HepG2 (cell line): ENCODE results near the gene ACAT2. TPM values are rescaled to one million over a fixed set of nuclear protein-coding genes. Genes with fewer than 3 reads are reported as not detected.
A peak's percentile ranks its signal among the peaks of the same experiment; 100 is the strongest.

Experiments used
- HOXD1 ChIP-seq: sonication (generic); formaldehyde crosslinking; IDR thresholded peaks from 2 replicates; pipeline ENCODE4 v1.5.0; 2020; ENCODE audit warnings: missing genetic modification reagents
- ISL2 ChIP-seq: sonication (generic); formaldehyde crosslinking; IDR thresholded peaks from 2 replicates; pipeline ENCODE4 v1.5.0; 2020; ENCODE audit warnings: missing genetic modification reagents
- KDM4B ChIP-seq: sonication (generic); formaldehyde crosslinking; IDR thresholded peaks from 2 replicates; pipeline ENCODE4 v1.4.0; 2020; ENCODE audit warnings: missing genetic modification reagents
- MAFF ChIP-seq: IDR thresholded peaks from 2 replicates; pipeline ENCODE4 v1.6.1; 2011; ENCODE audit warnings: low read depth, low read length, improper control_type of control experiment
- NCOA1 ChIP-seq: sonication (generic); formaldehyde crosslinking; IDR thresholded peaks from 2 replicates; pipeline ENCODE4 v1.9.0; 2021; ENCODE audit warnings: missing genetic modification reagents
- RELA ChIP-seq: sonication (generic); formaldehyde crosslinking; IDR thresholded peaks from 2 replicates; pipeline ENCODE4 v1.4.0; 2020; ENCODE audit warnings: missing genetic modification reagents
- SIX1 ChIP-seq: sonication (generic); formaldehyde crosslinking; IDR thresholded peaks from 2 replicates; pipeline ENCODE4 v1.4.0; 2020; ENCODE audit warnings: missing genetic modification reagents, borderline replicate concordance
- SNAI1 ChIP-seq: sonication (generic); formaldehyde crosslinking; IDR thresholded peaks from 2 replicates; pipeline ENCODE4 v1.5.0; 2020; ENCODE audit warnings: mild to moderate bottlenecking, missing genetic modification reagents, borderline replicate concordance
- SP140L ChIP-seq: sonication (generic); formaldehyde crosslinking; IDR thresholded peaks from 2 replicates; pipeline ENCODE4 v1.4.0; 2020; ENCODE audit warnings: missing genetic modification reagents, borderline replicate concordance
- SP2 ChIP-seq: sonication (generic); formaldehyde crosslinking; IDR thresholded peaks from 2 replicates; pipeline ENCODE4 v1.5.1; 2020; ENCODE audit warnings: mild to moderate bottlenecking, missing genetic modification reagents
- SRY ChIP-seq: sonication (generic); formaldehyde crosslinking; IDR thresholded peaks from 2 replicates; pipeline ENCODE4 v1.8.0; 2022; ENCODE audit warnings: mild to moderate bottlenecking, missing genetic modification reagents
- TCF7L2 ChIP-seq: IDR thresholded peaks from 2 replicates; pipeline ENCODE4 v1.6.1; 2011; ENCODE audit warnings: mild to moderate bottlenecking, low read depth, low read length, moderate library complexity
- YY1 ChIP-seq: IDR thresholded peaks from 2 replicates; pipeline ENCODE4 v1.6.1; 2011; ENCODE audit warnings: low read length, low read depth, moderate library complexity, mild to moderate bottlenecking; ENCODE audit not compliant: insufficient read depth, insufficient replicate concordance
- ZFYVE20 ChIP-seq: sonication (generic); formaldehyde crosslinking; IDR thresholded peaks from 2 replicates; pipeline ENCODE4 v1.8.0; 2023; ENCODE audit warnings: low read depth, mild to moderate bottlenecking, moderate library complexity, missing genetic modification reagents, borderline replicate concordance
- ZNF296 ChIP-seq: sonication (generic); formaldehyde crosslinking; conservative IDR thresholded peaks from 2 replicates; pipeline ENCODE4 v1.5.0; 2020; ENCODE audit warnings: mild to moderate bottlenecking, missing genetic modification reagents
- ZNF335 ChIP-seq: sonication (generic); formaldehyde crosslinking; IDR thresholded peaks from 2 replicates; pipeline ENCODE4 v1.4.0; 2020; ENCODE audit warnings: missing genetic modification reagents
- ZNF441 ChIP-seq: sonication (generic); formaldehyde crosslinking; IDR thresholded peaks from 2 replicates; pipeline ENCODE4 v1.7.0; 2021; ENCODE audit warnings: missing genetic modification reagents, borderline replicate concordance
- ZNF878 ChIP-seq: sonication (generic); formaldehyde crosslinking; IDR thresholded peaks from 2 replicates; pipeline ENCODE4 v1.8.1; 2023; ENCODE audit warnings: mild to moderate bottlenecking, missing genetic modification reagents, moderate library complexity
- polyA plus RNA-seq, 8 experiments: library from polyadenylated mRNA; depleted of rRNA in 3 of 8; stranded (reverse) in 7 of 8; unstranded in 1 of 8; fragments of >200 nt; fragmentation: Illumina TruSeq in 4 of 8; extraction: Trizol in 4 of 8; gene quantifications; 2 replicates each; pipeline versions ENCODE4 v1.2.1 to v1.2.3, GENCODE V29; 2011 to 2016; ENCODE audit warnings: low read depth in 4 of 8, missing spikeins in 1 of 8, mixed read lengths in 1 of 8; ENCODE audit not compliant: insufficient read depth in 1 of 8
- total RNA-seq, 5 experiments: library from RNA; depleted of rRNA; stranded (reverse); fragments of >200 nt; fragmentation: Illumina TruSeq; extraction: Trizol; gene quantifications; 2 replicates each; pipeline ENCODE4 v1.2.3, GENCODE V29; 2016; ENCODE audit warnings: low read depth in 1 of 5
- TF ChIP-seq, protein P1 (sequence below): sonication (generic); formaldehyde crosslinking; IDR thresholded peaks from 2 replicates; pipeline ENCODE4 v1.4.0; 2020; ENCODE audit warnings: missing genetic modification reagents
- TF ChIP-seq, protein P2 (sequence below): IDR thresholded peaks from 2 replicates; pipeline ENCODE4 v1.6.1; 2016; ENCODE audit warnings: mild to moderate bottlenecking, missing biosample characterization, missing genetic modification reagents
- TF ChIP-seq, protein P3 (sequence below): sonication (generic); formaldehyde crosslinking; IDR thresholded peaks from 2 replicates; pipeline ENCODE4 v1.5.1; 2020; ENCODE audit warnings: missing genetic modification reagents, mild to moderate bottlenecking, borderline replicate concordance
- TF ChIP-seq, protein P4 (sequence below): sonication (generic); formaldehyde crosslinking; IDR thresholded peaks from 2 replicates; pipeline ENCODE4 v1.4.0; 2020; ENCODE audit warnings: missing genetic modification reagents
- TF ChIP-seq, protein P5 (sequence below): sonication (generic); formaldehyde crosslinking; IDR thresholded peaks from 2 replicates; pipeline ENCODE4 v1.4.0; 2020; ENCODE audit warnings: missing genetic modification reagents

The ACAT2 gene
- total and polyA plus RNA-seq, 2 of the 13 experiments (the other 11 are each of a cell fraction or from before 2014, with no cell fraction given), result 121 to 534 TPM

DNA sequence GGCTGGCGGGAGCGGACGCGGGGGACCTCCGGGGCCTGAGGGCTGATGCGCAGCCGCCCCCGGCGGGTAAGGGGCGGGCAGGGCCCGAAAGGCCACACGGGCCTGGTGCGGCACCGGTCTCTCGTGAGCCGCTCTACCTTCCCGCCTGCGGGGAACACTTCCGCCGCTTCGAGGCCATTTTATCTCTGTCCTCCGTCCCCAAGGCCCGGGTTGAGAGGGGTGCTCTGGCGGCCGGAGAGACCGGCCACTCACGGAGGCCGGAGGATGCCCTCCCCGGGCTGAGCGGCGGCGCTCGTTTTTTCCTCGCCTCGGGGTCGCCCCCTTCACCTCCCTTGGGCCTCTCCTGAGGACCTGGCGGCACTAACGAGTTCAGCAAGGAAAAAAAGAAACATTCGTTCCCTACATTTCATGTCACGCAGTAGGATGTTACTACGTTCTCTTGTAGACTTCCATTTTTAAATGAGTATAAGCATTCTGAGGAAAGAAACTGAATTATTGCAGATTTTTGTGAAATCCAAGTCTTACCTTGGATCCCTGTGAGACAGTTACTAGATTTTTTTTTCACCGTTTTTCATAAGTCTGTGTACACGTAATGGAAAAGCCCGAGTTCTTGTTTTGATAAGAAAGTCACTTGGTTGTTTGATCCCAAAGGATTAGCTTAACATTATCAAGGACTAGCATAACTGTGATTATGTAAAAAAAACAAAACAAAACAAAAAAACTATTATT is 34.0 kb upstream of the ACAT2 start (continued):
- TF ChIP-seq SP2, result no peak
- TF ChIP-seq ISL2, result peak; percentile 41; the same call in 1 of the 2 replicates
- 0 out of 2 replicates have a peak, but pooled peaks have one; percentile 74 for TF ChIP-seq RELA (CRISPR knock-in tag)
- TF ChIP-seq ZNF878 (CRISPR knock-in tag), result 0 out of 2 replicates have a peak, but pooled peaks have one; percentile 44
- no peak for TF ChIP-seq SRY (CRISPR knock-in tag)
- TF ChIP-seq ZFYVE20 (CRISPR knock-in tag), result no peak
- TF ChIP-seq ZNF335 (CRISPR knock-in tag), result no peak
- TF ChIP-seq, protein P1, sequence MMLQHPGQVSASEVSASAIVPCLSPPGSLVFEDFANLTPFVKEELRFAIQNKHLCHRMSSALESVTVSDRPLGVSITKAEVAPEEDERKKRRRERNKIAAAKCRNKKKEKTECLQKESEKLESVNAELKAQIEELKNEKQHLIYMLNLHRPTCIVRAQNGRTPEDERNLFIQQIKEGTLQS (CRISPR knock-in tag), result 0 out of 2 replicates have a peak, but pooled peaks have one; percentile 23
- 0 out of 2 replicates have a peak, but pooled peaks have one; percentile 11 for TF ChIP-seq KDM4B (CRISPR knock-in tag)
- TF ChIP-seq, protein P2, sequence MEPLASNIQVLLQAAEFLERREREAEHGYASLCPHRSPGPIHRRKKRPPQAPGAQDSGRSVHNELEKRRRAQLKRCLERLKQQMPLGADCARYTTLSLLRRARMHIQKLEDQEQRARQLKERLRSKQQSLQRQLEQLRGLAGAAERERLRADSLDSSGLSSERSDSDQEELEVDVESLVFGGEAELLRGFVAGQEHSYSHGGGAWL (CRISPR knock-in tag), result peak; percentile 88
- no peak for TF ChIP-seq ZNF296
- no peak for TF ChIP-seq SIX1 (CRISPR knock-in tag)
- TF ChIP-seq NCOA1 (CRISPR knock-in tag), result no peak
- TF ChIP-seq TCF7L2, result no peak
- TF ChIP-seq, protein P3, sequence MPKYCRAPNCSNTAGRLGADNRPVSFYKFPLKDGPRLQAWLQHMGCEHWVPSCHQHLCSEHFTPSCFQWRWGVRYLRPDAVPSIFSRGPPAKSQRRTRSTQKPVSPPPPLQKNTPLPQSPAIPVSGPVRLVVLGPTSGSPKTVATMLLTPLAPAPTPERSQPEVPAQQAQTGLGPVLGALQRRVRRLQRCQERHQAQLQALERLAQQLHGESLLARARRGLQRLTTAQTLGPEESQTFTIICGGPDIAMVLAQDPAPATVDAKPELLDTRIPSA, result no peak
- no peak for TF ChIP-seq MAFF
- TF ChIP-seq ZNF441, result peak; percentile 47; the same call in 1 of the 2 replicates
- TF ChIP-seq, protein P4, sequence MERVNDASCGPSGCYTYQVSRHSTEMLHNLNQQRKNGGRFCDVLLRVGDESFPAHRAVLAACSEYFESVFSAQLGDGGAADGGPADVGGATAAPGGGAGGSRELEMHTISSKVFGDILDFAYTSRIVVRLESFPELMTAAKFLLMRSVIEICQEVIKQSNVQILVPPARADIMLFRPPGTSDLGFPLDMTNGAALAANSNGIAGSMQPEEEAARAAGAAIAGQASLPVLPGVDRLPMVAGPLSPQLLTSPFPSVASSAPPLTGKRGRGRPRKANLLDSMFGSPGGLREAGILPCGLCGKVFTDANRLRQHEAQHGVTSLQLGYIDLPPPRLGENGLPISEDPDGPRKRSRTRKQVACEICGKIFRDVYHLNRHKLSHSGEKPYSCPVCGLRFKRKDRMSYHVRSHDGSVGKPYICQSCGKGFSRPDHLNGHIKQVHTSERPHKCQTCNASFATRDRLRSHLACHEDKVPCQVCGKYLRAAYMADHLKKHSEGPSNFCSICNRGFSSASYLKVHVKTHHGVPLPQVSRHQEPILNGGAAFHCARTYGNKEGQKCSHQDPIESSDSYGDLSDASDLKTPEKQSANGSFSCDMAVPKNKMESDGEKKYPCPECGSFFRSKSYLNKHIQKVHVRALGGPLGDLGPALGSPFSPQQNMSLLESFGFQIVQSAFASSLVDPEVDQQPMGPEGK (CRISPR knock-in tag), result 0 out of 2 replicates have a peak, but pooled peaks have one; percentile 11
- 0 out of 2 replicates have a peak, but pooled peaks have one; percentile 14 for TF ChIP-seq SP140L
- TF ChIP-seq HOXD1 (CRISPR knock-in tag), result no peak
- TF ChIP-seq YY1, result peak; percentile 23
- no peak for TF ChIP-seq SNAI1 (CRISPR knock-in tag)
- TF ChIP-seq, protein P5, sequence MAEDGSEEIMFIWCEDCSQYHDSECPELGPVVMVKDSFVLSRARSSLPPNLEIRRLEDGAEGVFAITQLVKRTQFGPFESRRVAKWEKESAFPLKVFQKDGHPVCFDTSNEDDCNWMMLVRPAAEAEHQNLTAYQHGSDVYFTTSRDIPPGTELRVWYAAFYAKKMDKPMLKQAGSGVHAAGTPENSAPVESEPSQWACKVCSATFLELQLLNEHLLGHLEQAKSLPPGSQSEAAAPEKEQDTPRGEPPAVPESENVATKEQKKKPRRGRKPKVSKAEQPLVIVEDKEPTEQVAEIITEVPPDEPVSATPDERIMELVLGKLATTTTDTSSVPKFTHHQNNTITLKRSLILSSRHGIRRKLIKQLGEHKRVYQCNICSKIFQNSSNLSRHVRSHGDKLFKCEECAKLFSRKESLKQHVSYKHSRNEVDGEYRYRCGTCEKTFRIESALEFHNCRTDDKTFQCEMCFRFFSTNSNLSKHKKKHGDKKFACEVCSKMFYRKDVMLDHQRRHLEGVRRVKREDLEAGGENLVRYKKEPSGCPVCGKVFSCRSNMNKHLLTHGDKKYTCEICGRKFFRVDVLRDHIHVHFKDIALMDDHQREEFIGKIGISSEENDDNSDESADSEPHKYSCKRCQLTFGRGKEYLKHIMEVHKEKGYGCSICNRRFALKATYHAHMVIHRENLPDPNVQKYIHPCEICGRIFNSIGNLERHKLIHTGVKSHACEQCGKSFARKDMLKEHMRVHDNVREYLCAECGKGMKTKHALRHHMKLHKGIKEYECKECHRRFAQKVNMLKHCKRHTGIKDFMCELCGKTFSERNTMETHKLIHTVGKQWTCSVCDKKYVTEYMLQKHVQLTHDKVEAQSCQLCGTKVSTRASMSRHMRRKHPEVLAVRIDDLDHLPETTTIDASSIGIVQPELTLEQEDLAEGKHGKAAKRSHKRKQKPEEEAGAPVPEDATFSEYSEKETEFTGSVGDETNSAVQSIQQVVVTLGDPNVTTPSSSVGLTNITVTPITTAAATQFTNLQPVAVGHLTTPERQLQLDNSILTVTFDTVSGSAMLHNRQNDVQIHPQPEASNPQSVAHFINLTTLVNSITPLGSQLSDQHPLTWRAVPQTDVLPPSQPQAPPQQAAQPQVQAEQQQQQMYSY, result no peak
